HT1080 (cell line): ENCODE data around the gene ITCH. TPM values are rescaled to one million over a fixed set of nuclear protein-coding genes. Genes with fewer than 3 reads are reported as not detected.
"Not testable (repeated sequence)": the region's sequence is repeated elsewhere in the genome, so short reads cannot be mapped to it uniquely, and the experiment has no call there.

ENCODE experiments used
- DNase-seq: peaks from one replicate; pipeline ENCODE4 v3.0.0-alpha.2; 2015; ENCODE audit warnings: low read depth
- total RNA-seq: library from RNA; depleted of rRNA; stranded (reverse); fragments of >200 nt; shearing (Covaris generic); gene quantifications from 2 replicates; pipeline ENCODE4 v1.2.3, GENCODE V29; 2014

Gene ITCH
- total RNA-seq, 1 experiment from 2014 or later, result 25.4 TPM

DNA sequence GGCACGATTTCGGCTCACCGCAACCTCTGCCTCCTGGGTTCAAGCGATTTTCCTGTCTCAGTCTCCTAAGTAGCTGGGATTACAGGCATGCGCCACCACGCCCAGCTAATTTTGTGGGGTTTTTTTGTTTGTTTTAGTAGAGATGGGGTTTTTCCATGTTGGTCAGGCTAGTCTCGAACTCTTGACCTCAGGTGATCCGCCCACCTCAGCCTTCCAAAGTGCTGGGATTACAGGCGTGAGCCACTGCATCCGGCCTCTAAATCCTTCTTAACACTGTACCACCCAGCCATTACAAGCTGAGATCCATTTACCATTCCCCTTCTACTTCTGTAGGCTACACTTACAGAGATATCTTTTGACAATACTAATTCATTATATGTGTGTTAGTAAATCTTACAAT, 51.5 kb downstream of the ITCH start:
- not testable (repeated sequence) for DNase-seq

DNA sequence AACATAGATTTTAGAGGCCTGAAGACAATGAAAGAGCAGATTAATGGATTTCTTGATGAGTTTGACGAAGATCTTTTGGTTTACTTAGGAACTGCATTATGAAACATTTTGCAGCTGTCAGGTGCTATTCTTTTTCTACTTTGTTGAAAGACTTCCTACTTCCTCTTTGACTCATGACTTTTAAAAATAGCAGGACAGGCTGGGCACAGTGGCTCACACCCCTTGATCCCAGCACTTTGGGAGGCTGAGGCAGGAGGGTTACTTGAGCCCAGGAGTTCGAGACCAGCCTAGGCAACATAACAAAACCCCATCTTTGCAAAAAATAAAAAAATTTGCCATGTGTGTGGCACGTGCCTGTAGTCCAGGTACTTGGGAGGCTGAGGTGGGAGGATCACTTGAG, 52.0 kb downstream of the ITCH start:
- no peak for DNase-seq

DNA sequence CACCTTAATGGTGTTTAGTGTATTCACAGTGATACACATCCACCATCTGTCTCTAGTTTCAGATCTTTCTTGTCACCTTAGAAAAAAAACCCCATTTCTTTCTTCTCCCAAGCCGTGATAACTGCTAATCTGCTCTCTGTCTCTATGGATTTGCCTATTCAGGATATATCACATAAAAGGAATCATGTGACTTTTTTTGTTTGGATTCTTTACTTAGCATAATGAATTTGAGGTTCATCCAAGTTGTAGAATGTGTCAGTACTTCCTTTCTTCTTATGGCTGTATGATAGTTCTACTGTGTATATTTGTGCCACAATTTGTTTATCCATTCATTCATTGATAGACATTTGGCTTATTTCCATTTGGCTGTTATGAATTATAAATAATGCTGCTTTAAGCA, 57.1 kb downstream of the ITCH start:
- DNase-seq, result no peak

DNA sequence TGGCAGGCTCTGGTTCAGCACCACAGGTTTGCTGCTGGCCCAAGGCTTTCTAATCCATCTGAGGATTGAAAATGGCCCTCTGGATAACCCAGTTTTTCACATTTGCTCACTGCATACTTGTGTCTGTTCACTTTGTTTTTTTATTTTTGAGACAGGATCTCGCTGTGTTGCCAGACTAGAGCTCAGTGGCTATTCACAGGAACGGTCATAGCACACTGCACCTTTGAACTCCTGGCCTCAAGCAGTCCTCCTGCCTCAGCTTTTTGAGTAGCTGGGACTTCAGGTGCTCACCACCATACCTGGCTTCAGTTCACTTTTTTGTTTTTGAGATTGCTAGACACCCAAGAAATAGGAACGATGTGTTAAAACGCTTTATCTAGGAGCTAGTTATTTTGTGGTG, 57.9 kb downstream of the ITCH start:
- no peak for DNase-seq

DNA sequence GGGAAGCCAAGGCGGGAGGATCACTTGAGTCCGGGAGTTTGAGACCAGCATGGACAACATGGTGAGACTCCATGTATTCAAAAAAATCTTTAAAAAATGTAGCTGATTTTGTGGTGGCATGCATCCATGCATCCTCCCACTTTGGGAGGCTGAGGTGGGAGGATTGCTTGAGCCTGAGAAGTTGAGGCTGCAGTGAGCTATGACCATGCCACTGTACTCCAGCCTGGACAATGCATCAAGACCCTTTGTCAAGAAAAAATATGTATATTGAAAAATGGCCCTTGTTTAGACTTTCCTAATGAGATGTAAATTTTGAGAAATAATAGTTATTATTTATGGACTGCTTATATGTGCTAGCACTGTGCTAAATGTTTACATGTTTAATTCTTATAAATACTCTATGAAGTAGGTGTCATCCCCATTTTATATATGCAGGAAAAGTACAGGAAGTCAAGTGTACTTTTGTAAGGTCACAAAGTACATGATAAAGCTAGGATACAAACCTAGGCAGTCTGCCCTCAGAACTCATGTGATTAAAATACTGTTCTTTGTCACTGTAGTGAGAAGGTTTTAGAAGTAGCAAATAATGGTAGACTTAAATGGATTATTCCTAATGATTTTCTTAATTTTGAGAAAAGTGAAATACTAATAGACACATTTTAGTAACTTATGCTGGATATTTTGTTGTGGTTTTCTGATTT, 58.8 kb downstream of the ITCH start:
- DNase-seq, result no peak

DNA sequence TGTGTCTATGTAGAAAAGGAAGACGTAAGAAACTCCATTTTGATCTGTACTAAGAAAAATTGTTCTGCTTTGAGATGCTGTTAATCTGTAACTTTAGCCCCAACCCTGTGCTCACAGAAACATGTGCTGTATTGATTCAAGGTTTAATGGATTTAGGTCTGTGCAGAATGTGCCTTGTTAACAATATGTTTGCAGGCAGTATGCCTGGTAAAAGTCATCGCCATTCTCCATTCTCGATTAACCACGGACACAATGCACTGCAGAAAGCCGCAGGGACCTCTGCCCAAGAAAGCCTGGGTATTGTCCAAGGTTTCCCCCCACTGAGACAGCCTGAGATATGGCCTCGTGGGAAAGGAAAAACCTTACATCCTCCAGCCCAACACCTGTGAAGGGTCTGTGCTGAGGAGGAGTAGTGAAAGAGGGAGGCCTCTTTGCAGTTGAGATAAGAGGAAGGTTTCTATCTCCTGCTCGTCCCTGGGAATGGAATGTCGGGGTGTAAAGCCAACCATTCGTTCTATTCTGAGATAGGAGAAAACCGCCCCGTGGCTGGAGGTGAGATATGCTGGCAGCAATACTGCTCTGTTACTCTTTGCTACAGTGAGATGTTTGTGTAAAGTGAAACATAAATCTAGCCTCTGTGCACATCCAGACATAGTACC, 62.1 kb downstream of the ITCH start:
- DNase-seq, result not testable (repeated sequence)

DNA sequence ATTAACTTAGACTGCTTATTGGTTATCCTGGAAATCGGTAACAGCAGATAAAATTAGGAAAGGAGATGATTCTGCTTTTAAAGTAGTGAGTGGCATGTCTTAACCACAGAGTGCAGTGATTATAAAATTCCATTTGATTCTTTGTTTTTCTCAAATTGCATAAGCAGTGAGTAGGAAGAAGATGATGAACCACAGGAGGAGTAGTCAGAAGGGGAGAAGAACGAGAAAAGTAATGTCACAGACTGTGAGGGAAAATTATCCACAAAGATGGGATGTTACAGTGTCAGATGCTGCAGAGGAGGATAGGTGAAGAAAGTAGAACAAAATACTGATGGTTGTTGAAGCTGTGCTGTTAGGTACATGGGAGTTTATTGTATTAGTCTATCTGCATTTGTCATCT, 63.0 kb downstream of the ITCH start:
- no peak for DNase-seq

DNA sequence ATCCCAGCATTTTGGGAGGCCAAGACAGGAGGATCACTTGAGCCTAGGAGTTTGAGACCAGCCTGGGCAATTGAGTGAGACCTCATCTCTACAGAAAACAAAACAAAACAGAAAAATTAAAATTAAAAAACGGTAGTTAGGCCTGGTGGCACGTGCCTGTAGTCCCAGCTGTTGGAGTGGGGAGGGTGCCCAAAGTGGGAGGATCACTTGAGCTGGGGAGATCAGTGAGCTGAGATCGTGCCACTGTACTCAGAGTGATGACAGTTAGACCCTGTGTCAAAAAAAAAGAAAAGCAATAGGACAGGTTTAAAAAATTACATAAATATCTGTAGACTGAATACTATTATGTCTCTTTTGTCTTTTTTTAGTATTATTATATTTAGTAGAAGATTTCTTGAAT, 64.3 kb downstream of the ITCH start:
- DNase-seq, result no peak

DNA sequence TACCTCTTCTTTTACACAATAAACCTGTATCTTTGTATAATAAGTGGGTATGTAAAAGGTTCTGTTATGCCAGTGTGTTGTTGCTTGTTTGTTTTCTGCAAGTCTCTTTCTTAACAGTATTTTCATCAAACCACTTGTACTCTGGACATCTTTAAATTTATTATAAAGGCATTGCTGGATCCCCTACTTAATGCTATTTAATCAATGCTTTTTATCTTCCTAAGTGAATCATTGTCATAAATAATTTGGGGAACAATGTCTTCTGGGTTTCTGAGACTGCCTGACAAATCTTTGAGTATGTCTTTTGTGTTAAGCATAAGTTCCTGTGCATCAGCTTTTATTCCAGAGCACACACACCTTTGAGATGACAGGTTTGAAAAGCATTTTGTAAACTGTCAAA, 64.7 kb downstream of the ITCH start:
- no peak for DNase-seq

DNA sequence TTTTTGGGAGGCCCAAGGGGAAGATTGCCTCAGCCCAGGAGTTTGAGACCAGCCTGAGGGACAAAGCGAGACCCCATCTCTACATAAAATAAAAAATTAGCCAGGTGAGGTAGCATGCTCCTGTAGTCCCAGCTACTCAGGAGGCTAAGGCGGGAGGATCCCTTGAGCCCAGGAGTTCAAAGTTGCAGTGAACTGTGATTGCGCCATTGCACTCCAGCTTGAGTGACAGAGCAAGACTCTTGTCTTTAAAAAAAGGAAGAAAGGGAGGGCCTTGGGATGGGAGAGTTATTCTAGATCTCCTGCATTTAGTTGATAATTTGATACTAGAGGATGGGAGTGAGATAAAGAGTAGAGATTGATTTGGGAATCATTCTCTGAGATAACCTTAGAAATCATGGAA, 68.1 kb downstream of the ITCH start:
- DNase-seq, result no peak

DNA sequence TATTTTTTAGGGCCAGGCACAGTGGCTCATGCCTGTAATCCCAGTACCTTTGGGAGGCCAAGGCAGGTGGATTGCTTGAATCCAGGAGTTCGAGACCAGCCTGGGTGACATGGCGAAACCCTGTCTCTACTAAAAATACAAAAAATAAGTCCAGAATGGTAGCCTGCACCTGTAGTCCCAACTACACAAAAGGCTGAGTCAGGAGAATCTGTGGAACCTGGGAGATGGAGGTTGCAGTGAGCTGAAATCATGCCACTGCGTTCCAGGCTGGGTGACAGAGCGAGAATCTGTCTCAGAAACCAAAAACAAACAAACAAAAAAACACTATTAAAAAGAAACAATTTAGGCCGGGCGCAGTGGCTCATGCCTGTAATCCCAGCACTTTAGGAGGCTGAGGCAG, 69.6 kb downstream of the ITCH start:
- not testable (repeated sequence) for DNase-seq

DNA sequence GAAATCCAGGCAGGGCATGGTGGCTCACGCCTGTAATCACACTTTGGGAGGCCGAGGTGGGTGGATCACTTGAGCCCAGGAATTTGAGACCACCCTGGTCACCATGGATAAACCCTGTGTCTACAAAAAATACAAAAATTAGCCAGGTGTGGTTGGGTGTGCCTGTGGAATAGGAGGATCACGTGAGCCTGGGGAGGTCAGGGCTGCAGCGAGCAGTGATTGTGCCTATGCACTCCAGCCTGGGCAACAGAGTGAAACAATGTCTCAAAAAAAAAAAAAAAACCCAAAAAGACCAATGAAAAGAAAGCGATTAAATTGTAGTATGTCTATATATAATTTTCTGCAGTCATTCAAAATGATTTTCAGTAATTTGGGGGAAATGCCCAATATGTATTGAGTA, 70.3 kb downstream of the ITCH start:
- DNase-seq, result no peak

DNA sequence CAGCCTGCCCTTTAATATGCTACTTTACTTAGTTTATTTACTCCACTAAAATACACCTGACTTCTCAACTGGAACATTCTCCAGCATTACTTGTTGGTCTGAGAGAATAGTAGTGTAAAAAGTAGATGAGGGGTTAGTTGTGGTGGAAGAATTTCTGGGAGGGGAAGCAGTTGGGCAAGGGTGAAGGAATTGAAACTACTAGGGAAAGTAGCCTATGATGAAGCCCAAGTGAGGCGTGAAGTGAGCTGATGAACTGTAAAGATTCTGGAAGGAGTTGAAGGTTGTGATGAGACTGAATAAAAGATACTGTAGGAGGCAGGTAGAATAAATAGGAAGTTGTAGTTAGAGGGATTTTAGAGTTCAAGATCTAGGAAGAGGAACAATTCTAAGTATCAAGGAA, 72.5 kb downstream of the ITCH start:
- DNase-seq, result no peak

DNA sequence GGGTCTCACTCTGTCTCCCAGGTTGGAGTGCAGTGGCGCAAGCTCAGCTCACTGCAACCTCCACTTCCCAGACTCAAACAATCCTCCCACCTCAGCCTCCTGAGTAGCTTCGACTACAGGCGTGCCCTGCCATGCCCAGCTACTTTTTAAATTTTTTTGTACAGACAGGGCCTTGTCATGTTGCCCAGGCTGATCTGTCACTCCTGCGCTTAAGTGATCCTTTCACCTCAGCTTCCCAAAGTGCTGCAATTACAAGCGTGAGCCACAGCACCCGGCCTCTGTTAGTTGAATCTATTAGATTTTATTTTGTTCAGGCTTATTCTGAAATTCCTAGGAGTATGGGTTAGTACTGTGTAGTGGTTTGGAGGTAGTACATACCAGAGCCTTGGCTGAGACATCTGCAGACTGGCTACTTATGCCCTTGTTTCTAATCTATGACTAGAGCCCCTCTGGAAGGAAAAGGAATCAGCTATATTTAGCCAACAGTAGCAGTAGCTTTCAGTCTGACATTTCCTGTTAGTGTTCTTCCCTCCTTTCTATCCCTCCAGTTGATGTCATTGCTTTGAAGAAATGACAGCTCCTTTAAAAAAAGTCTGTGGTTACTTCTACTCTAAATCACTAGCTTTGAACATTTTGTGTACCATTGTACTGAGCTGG, 74.4 kb downstream of the ITCH start:
- peak; percentile 40 for DNase-seq

DNA sequence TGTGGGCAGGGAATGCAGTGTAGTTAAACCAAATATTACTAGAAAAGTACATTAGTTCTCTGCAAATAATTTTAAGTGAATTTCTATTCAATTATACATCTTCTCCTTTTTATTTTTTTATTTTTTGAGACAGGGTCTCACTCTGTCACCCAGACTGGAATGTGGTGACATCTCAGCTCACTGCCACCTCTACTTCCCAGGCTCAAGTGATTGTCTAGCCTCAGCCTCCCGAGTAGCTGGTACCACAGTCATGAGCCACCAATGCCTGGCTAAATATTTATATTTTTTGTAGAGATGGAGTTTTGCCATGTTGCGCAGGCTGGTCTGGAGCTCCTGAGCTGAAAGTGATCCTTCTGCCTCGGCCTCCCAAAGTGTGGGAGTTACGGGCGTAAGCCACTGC, 76.1 kb downstream of the ITCH start:
- DNase-seq, result no peak

DNA sequence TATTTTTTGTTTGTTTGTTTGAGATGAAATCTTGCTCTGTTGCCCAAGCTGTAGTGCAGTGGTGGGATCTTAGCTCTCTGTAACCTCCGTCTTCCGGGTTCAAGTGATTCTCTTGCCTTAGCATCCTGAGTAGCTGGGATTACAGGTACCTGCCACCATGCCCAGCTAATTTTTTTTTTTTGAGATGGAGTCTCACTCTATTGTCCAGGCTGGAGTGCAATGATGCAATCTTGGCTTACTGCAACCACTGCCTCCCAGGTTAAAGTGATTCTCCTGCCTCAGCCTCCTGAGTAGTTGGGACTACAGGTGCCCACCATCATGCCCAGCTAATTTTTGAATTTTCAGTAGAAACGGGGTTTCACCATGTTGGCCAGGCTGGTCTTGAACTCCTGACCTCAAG, 78.3 kb downstream of the ITCH start:
- not testable (repeated sequence) for DNase-seq

DNA sequence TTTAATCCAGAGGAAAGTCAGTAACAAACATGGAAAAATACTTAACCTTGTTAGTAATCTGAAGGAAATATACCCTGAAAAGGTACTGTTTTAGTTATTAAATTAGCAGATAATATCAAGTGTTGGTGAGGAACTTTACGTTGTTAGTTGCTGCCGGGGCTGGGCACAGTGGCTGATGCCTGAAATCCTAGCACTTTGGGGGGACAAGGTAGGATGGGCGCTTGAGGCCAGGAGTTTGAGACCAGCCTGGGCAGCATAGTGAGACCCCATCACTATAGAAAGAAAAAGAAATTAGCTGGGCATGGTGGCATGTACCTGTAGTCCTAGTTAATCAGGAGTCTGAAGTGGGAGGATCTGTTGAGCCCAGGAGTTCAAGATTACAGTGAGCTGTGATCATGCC, 80.5 kb downstream of the ITCH start:
- no peak for DNase-seq

DNA sequence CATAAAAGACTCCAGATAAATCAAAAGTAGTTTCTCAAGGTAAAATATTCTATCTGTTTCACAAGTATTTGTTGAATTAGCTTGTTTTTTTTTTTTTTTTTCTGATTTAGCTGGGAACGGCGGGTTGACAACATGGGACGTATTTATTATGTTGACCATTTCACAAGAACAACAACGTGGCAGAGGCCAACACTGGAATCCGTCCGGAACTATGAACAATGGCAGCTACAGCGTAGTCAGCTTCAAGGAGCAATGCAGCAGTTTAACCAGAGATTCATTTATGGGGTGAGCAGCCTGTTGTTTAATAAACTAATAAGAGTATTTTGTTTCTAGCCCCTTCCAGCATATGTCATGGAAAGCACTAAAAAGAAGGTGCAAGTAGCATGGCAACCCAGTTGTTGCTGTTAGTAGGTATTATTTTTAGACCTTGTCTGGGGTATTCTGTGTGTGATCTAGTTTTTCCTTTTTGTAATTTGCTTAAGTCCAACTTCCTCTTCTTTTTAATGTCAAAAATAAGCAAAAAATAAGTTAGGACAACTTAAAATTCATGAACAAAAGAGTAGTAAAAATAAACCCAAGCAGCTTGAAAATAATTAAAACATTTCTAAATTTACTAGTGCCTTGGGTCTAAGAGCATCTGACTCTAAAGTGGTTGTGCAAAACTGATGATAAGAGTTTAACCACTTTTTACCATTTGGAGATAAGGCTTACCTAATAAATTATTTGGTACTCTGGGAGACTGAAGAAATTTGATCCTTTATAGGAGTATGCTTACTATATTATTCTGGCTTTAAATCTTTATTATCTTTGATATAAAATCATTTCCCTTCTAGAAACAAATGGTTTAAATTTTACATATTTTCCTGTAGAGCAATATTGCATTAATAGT, 82.3 kb downstream of the ITCH start:
- no peak for DNase-seq

DNA sequence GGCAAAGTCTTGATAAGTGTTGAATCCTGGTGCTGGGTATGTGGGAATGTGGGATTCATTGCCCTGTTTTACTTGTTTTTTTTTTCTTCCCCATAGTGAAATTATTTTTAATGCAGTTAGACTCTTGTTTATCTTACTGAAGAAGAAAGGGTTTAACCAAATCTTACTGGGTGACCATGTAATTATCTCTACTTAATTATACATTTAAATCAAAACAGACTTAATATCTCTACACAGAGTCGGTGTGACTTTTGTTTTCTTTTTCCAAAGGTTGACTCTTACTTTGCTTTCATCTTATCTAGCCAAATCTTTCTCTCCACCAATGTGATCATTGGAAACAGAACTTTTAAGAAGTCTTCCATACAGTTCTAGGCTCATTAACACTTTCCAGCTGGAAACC, 85.4 kb downstream of the ITCH start:
- no peak for DNase-seq

DNA sequence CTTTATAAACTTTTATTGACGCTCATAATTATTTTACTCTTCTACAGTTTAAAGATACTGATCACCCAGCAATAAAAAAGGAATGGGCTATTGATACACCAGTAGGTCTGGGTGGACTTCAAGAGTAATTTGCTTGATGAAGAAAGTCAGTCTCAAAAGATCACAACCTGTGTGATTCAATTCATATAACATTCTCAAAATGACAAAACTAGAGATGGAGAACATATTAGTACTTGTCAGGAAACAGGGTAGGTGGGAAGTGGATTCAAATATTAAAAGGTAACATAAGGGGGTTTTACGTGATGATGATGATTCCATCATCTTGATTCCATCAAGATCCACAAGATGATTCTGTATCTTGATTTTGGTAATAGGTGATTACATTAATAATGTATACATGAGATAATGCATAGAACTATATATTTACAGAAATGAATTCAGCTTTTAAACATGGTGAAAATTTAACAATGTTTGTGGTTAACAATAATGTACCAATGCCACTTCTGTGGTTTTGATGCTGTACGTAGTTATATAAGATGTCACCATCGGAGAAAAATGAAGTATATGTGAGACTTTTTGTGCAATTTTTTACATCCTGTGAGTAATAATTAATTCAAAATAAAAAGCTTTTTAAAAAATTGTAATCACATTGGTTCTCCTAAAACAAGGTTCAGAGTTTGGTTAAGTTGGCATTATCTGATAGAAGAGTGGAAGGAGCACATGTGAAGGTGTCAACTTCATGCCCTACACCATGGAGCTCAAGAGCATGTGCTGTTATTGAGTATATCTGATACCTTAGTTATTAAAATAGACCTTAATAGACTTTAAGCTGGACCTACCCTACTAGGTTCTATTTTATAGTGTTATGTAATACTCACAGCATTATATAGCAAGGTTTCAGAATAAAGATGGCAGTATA, 86.9 kb downstream of the ITCH start:
- DNase-seq, result no peak
